GM12878 (cell line): ENCODE measurements around the gene DLG2. TPM values are rescaled to one million over a fixed set of nuclear protein-coding genes. Genes with fewer than 3 reads are reported as not detected.
"Not testable (repeated sequence)": the region's sequence is repeated elsewhere in the genome, so short reads cannot be mapped to it uniquely, and the experiment has no call there.

Experiments used
- ATAC-seq: fragments of 200-7000 bp; cut with Tn5 transposase; 3 replicates; pipeline ENCODE4 v1.9.1; 2020; ENCODE audit warnings: mild to moderate bottlenecking, moderate library complexity
- BruUV-seq: library from RNA; stranded (reverse); fragments of 400-500 nt; replicated peaks from 2 replicates; lab custom pipeline; 2021; lab: Mats Ljungman, UMichigan
- CTCF ChIA-PET: fragments of 300-600 bp; sonication (Branson Sonifier 250); formaldehyde crosslinking; extraction: SDS; loops from one replicate; lab custom pipeline; 2021; ENCODE audit warnings: inconsistent platforms; lab: Yijun Ruan, JAX
- POLR2A ChIA-PET: fragments of 350-600 bp; formaldehyde crosslinking; extraction: SDS; loops from one replicate; lab custom pipeline; 2021; ENCODE audit warnings: inconsistent platforms; lab: Charles Lee
- RAD21 ChIA-PET: fragments of 300-600 bp; sonication (Branson Sonifier 250); formaldehyde crosslinking; loops from one replicate; lab custom pipeline; 2023; ENCODE audit warnings: antibody characterized with exemption; ENCODE audit not compliant: unreplicated experiment; lab: Charles Lee
- SMC1A ChIA-PET: fragments of 300-600 bp; sonication (Branson Sonifier 250); formaldehyde crosslinking; loops from one replicate; lab custom pipeline; 2023; ENCODE audit not compliant: unreplicated experiment, uncharacterized antibody; lab: Charles Lee
- DNase-seq: peaks from one replicate; pipeline ENCODE4 v3.0.0-alpha.2; 2011; ENCODE audit warnings: low read depth, low spot score
- FAIRE-seq: peaks from 3 replicates; lab custom pipeline; 2011; peaks lifted over from hg19 to GRCh38; lab: Jason Lieb, UNC
- H2AFZ ChIP-seq: 2 replicates; pipeline ENCODE4 v1.6.0; 2011; ENCODE audit warnings: low read depth, low read length, control low read depth; ENCODE audit not compliant: control insufficient read depth
- H3K27ac ChIP-seq: 2 replicates; pipeline ENCODE4 v1.5.1; 2011; ENCODE audit warnings: control low read depth; ENCODE audit not compliant: control insufficient read depth, insufficient read depth
- H3K27me3 ChIP-seq, 2 experiments: replicated peaks in 1 of 2; 2 replicates each; pipeline versions ENCODE4 v1.6.0 to v1.6.1; 2011; ENCODE audit warnings: low read length in 1 of 2; ENCODE audit not compliant: control insufficient read depth in 2 of 2, insufficient read depth in 2 of 2
- H3K36me3 ChIP-seq, 2 experiments: 2 replicates each; pipeline ENCODE4 v1.5.1; 2011; ENCODE audit warnings: low read length in 1 of 2; ENCODE audit not compliant: control insufficient read depth in 2 of 2, insufficient read depth in 2 of 2
- H3K4me1 ChIP-seq: 2 replicates; pipeline ENCODE4 v1.6.1; 2011; ENCODE audit warnings: mild to moderate bottlenecking, low read length, moderate library complexity, mixed read lengths; ENCODE audit not compliant: control insufficient read depth, insufficient read depth
- H3K4me2 ChIP-seq: 2 replicates; pipeline ENCODE4 v1.6.0; 2011; ENCODE audit warnings: control low read depth; ENCODE audit not compliant: control insufficient read depth, insufficient read depth
- H3K4me3 ChIP-seq: fragments of 200-600 bp; sonication (generic); 2 replicates; pipeline ENCODE4 v1.5.1; 2016
- H3K79me2 ChIP-seq: 2 replicates; pipeline ENCODE4 v1.6.0; 2011; ENCODE audit warnings: low read length; ENCODE audit not compliant: control insufficient read depth, insufficient read depth
- H3K9ac ChIP-seq: 2 replicates; pipeline ENCODE4 v1.8.0; 2011; ENCODE audit warnings: low read length, control low read depth, mixed read lengths; ENCODE audit not compliant: control insufficient read depth, insufficient read depth
- H3K9me3 ChIP-seq: replicated peaks from 3 replicates; pipeline ENCODE4 v1.5.1; 2011; ENCODE audit warnings: mild to moderate bottlenecking, low read length; ENCODE audit not compliant: control insufficient read depth, insufficient read depth
- H4K20me1 ChIP-seq: 2 replicates; pipeline ENCODE4 v1.6.0; 2011; ENCODE audit not compliant: control insufficient read depth, insufficient read depth
- HDAC6 ChIP-seq: fragments of 200-600 bp; sonication (generic); IDR thresholded peaks from one replicate; pipeline ENCODE4 v1.8.0; 2017; ENCODE audit warnings: antibody characterized with exemption; ENCODE audit not compliant: unreplicated experiment
- RAD21 ChIP-seq: IDR thresholded peaks from 2 replicates; pipeline ENCODE4 v1.6.1; 2011; ENCODE audit warnings: mild to moderate bottlenecking, low read depth, low read length, moderate library complexity; ENCODE audit not compliant: insufficient read depth
- SMC3 ChIP-seq: IDR thresholded peaks from 2 replicates; pipeline ENCODE4 v1.6.1; 2011; ENCODE audit warnings: low read length, improper control_type of control experiment, borderline replicate concordance
- STAT1 ChIP-seq: fragments of 450-650 bp; conservative IDR thresholded peaks from 2 replicates; pipeline ENCODE4 v1.6.1; 2014; ENCODE audit warnings: antibody characterized with exemption, mild to moderate bottlenecking
- ZNF274 ChIP-seq: IDR thresholded peaks from one replicate; pipeline ENCODE4 v1.8.0; 2011; ENCODE audit not compliant: insufficient read length, insufficient read depth
- WGBS: methylation state at CpG from one replicate; pipeline ENCODE4 v1.1.6; 2016; ENCODE audit warnings: low lambda C conversion rate; ENCODE audit not compliant: insufficient replicate concordance, insufficient coverage; ENCODE audit errors: missing lambda C conversion rate; 5-methylcytosine and 5-hydroxymethylcytosine counted together
- in situ Hi-C: fragments of 300-500 bp; cut with MboI; formaldehyde crosslinking; loops from 9 replicates; pipeline ENCODE4 v1.14.3; 2018; ENCODE audit warnings: mixed read lengths
- intact Hi-C: fragments of 100-400 bp; cut with micrococcal nuclease; formaldehyde crosslinking; loops from one replicate; pipeline ENCODE4 v1.14.2; 2022; ENCODE audit not compliant: unreplicated experiment
- polyA plus RNA-seq, 11 experiments: library from polyadenylated mRNA; depleted of rRNA in 4 of 11; unstranded in 6 of 11; stranded (reverse) in 5 of 11; fragments of >200 nt; fragmentation: Nextera tagmentation in 4 of 11; fragmentation: Illumina TruSeq in 1 of 11; extraction: Ambion mirVana in 4 of 11; extraction: Trizol in 1 of 11; gene quantifications; 1 replicate in 1 of 11; 2 replicates in 10 of 11; pipeline versions ENCODE4 v1.2.1 to v1.2.3, GENCODE V29; 2011 to 2016; ENCODE audit warnings: inconsistent platforms in 2 of 11, missing spikeins in 2 of 11, low read depth in 1 of 11
- total RNA-seq, 4 experiments: library from RNA; depleted of rRNA in 3 of 4; stranded (reverse); fragments of >200 nt in 3 of 4; fragmentation: Illumina TruSeq in 1 of 4; extraction: Trizol in 1 of 4; gene quantifications; 2 replicates each; pipeline versions ENCODE4 v1.2.1 to v1.2.3, GENCODE V29; 2013 to 2021
- TF ChIP-seq, protein P1 (sequence below): fragments of 450-650 bp; IDR thresholded peaks from 2 replicates; pipeline ENCODE4 v1.6.1; 2017; ENCODE audit warnings: mild to moderate bottlenecking
- TF ChIP-seq, protein P2 (sequence below), 3 experiments: IDR thresholded peaks in 2 of 3; conservative IDR thresholded peaks in 1 of 3; 2 replicates each; pipeline ENCODE4 v1.5.1; 2011; ENCODE audit warnings: low read depth in 3 of 3, low read length in 3 of 3, mild to moderate bottlenecking in 3 of 3, control low read depth in 2 of 3, moderate library complexity in 2 of 3, inconsistent platforms in 1 of 3, mixed read lengths in 1 of 3; ENCODE audit not compliant: control insufficient read depth in 2 of 3, insufficient read depth in 1 of 3; ENCODE audit errors: extremely low read depth in 1 of 3
- TF ChIP-seq, protein P3 (sequence below): IDR thresholded peaks from 2 replicates; pipeline ENCODE4 v1.6.1; 2012; ENCODE audit warnings: low read depth, low read length, improper control_type of control experiment

Gene DLG2
- total and polyA plus RNA-seq, 10 of the 15 experiments (the other 5 are each of a cell fraction or from before 2014, with no cell fraction given), result 0.09 to 0.98 (median 0.35) TPM

DNA sequence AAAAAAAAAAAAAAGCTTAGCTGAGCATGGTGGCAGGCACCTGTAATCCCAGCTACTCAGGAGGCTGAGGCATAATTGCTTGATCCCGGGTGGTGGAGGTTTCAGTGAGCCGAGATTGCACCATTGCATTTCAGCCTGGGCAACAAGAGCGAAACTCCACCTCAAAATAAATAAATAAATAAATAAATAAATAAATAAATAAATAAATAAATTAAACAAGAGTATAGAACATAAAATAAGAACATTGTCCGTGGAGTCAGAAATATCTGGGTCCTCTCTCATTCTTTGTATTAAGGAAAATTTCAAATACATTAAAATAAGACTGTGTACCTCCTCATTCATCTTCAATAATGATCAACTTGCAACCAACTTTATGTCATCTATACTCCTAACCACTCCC is 843.0 kb downstream of the DLG2 start:
- SMC1A ChIA-PET, H3K4me1 ChIP-seq, BruUV-seq, H3K4me2 ChIP-seq, RAD21 ChIA-PET, H3K36me3 ChIP-seq, FAIRE-seq, H2AFZ ChIP-seq, H3K4me3 ChIP-seq, H3K9me3 ChIP-seq, DNase-seq, H4K20me1 ChIP-seq, H3K9ac ChIP-seq, ATAC-seq, H3K27ac ChIP-seq, H3K79me2 ChIP-seq, H3K27me3 ChIP-seq: not testable (repeated sequence)
- POLR2A ChIA-PET, result interaction anchor here (0.6 kb wide), 1 partner anchor 1044 kb away, joined by 3 read pairs; no protein-coding TSS in a partner anchor
- CTCF ChIA-PET, result interaction anchor here (0.7 kb wide), 1 partner anchor 8 kb away, joined by 4 read pairs; no protein-coding TSS in a partner anchor
- intact Hi-C loops, result loop anchor here (10.0 kb wide), 1 partner anchor 391 kb away; no protein-coding TSS in a partner anchor
- WGBS, result 45% methylated on average over 4 of the region's 4 CpGs
- in situ Hi-C loops, result loop anchor here (10.0 kb wide), 1 partner anchor 801 kb away; no protein-coding TSS in a partner anchor

DNA sequence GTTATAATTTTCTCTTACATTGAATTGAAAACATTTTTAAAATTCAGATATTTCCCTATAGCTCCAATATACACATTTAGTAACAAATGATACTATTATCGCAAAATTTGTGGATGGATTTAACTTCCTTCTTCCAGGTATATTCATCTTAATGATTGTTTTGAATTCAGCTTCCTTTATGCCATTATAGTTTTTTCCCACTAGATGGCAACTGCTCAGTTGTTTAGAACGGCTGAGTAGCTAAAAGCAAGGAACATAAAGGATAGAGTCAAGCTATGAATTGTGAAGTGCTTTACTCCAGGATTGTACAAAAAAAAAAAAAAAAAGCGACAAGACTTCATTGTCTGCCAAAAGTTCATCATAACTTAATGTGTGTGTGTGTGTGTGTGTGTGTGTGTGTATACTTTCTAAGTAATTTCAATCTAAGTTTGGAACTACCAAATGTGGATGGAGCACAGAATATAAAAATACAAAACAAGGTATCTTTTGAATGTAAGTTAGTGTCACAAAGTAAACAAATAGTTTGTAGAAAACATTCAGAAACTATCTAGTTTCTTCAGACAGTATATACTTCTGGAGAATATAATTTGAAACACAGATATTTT is 846.4 kb downstream of the DLG2 start:
- H4K20me1 ChIP-seq, result no peaks in the 10 kb centered on the region
- H3K79me2 ChIP-seq, result no peaks in the 10 kb centered on the region
- no peak for TF ChIP-seq ZNF274
- TF ChIP-seq RAD21, result peak; percentile 52
- TF ChIP-seq, protein P1, sequence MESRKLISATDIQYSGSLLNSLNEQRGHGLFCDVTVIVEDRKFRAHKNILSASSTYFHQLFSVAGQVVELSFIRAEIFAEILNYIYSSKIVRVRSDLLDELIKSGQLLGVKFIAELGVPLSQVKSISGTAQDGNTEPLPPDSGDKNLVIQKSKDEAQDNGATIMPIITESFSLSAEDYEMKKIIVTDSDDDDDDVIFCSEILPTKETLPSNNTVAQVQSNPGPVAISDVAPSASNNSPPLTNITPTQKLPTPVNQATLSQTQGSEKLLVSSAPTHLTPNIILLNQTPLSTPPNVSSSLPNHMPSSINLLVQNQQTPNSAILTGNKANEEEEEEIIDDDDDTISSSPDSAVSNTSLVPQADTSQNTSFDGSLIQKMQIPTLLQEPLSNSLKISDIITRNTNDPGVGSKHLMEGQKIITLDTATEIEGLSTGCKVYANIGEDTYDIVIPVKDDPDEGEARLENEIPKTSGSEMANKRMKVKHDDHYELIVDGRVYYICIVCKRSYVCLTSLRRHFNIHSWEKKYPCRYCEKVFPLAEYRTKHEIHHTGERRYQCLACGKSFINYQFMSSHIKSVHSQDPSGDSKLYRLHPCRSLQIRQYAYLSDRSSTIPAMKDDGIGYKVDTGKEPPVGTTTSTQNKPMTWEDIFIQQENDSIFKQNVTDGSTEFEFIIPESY, result no peak
- TF ChIP-seq, protein P2, sequence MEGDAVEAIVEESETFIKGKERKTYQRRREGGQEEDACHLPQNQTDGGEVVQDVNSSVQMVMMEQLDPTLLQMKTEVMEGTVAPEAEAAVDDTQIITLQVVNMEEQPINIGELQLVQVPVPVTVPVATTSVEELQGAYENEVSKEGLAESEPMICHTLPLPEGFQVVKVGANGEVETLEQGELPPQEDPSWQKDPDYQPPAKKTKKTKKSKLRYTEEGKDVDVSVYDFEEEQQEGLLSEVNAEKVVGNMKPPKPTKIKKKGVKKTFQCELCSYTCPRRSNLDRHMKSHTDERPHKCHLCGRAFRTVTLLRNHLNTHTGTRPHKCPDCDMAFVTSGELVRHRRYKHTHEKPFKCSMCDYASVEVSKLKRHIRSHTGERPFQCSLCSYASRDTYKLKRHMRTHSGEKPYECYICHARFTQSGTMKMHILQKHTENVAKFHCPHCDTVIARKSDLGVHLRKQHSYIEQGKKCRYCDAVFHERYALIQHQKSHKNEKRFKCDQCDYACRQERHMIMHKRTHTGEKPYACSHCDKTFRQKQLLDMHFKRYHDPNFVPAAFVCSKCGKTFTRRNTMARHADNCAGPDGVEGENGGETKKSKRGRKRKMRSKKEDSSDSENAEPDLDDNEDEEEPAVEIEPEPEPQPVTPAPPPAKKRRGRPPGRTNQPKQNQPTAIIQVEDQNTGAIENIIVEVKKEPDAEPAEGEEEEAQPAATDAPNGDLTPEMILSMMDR (IDR thresholded peaks at IDR 0.05 in 2 of 3, conservative IDR thresholded peaks at IDR 0.05 in 1 of 3; ENCODE audit: control insufficient read depth in 2 of 3, extremely low read depth in 1 of 3, insufficient read depth in 1 of 3, low read depth in 3 of 3, low read length in 3 of 3), result peak; percentile 35 to 44 (median 36); a peak in 5 of 6 replicates
- TF ChIP-seq, protein P3, sequence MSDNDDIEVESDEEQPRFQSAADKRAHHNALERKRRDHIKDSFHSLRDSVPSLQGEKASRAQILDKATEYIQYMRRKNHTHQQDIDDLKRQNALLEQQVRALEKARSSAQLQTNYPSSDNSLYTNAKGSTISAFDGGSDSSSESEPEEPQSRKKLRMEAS, result no peak
- no peak for TF ChIP-seq STAT1
- no peak for TF ChIP-seq HDAC6
- TF ChIP-seq SMC3, result peak; percentile 58; the same call in 1 of the 2 replicates
- ATAC-seq (peak; percentile 42; the same call in 2 of the 3 replicates), FAIRE-seq (no peak), DNase-seq (no peak)
- SMC1A ChIA-PET, result interaction anchor here (0.6 to 1.1 kb wide), 9 partner anchors 12 to 810 kb away, joined by 3 to 5 read pairs (median 3); no protein-coding TSS in a partner anchor
- H2AFZ ChIP-seq, result no peak overlapping the region
- H3K4me1 ChIP-seq, result no peaks in the 10 kb centered on the region
- CTCF ChIA-PET, result interaction anchor here (0.6 to 1.6 kb wide), 4 partner anchors 385 to 1519 kb away, joined by 3 to 5 read pairs (median 4); no protein-coding TSS in a partner anchor
- RAD21 ChIA-PET, result interaction anchor here (0.6 to 1.5 kb wide), 6 partner anchors 224 to 1304 kb away, joined by 3 to 7 read pairs (median 4); partner anchors contain the start of gene TMEM126A
- no peak overlapping the region for H3K4me3 ChIP-seq
- H3K4me2 ChIP-seq, result no peak overlapping the region
- H3K27me3 ChIP-seq, result no peaks in the 10 kb centered on the region
- POLR2A ChIA-PET, result no interaction called here
- H3K9ac ChIP-seq, result no peak overlapping the region
- no peak overlapping the region for H3K27ac ChIP-seq
- BruUV-seq, result no TSS peak
- in situ Hi-C loops (loop anchor here (10.0 kb wide), 1 partner anchor 804 kb away; no protein-coding TSS in a partner anchor), intact Hi-C loops (loop anchor here (2.0 to 10.0 kb wide), 2 partner anchors 394 to 810 kb away; no protein-coding TSS in a partner anchor)
- no peaks in the 10 kb centered on the region for H3K36me3 ChIP-seq
- H3K9me3 ChIP-seq, result no peaks in the 10 kb centered on the region
- WGBS, result 24% methylated on average over 2 of the region's 3 CpGs
